NK-92 (cell line): ENCODE measurements around the gene DDX25.

ENCODE experiments used
- DNase-seq: peaks from one replicate; lab custom pipeline; 2025; ENCODE audit not compliant: unreplicated experiment; lab: John Stamatoyannopoulos, UW

The DDX25 gene

DNA sequence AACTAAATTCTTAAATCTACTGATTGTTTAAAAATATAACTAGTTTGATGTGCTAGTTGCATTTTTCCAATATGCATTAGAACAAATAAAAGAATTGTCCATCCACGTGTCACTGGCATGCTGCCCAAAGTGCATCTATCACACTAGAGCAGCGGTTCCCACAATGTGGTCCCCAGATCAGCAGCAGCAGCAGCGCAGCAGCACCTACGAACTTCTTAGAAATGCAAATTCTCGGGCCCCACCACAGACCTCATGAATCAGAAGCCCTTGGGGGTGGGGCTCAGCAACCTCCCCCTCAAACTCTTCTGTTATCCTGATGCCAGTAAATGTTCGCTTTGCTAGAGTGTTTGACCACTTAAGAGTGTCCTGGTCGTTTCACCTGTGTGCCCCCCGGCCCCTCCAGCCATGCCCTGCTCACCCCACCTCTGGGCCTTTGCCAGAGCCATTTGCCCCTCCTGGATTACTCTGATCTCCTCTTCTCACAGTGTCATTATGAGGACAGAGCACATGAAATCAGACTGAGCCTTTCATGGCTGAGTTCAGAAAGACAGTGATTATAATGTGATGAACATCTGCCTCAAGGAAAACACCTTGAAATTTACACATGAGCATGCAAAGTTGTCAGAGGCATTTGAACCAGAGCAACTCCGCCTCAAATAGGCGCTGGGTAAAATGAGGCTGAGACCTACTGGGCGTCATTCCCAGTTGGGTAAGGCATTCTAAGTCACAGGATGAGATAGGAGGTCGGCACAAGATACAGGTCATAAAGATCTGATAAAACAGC, 28.9 kb downstream of the DDX25 start:
- DNase-seq, result no peak

DNA sequence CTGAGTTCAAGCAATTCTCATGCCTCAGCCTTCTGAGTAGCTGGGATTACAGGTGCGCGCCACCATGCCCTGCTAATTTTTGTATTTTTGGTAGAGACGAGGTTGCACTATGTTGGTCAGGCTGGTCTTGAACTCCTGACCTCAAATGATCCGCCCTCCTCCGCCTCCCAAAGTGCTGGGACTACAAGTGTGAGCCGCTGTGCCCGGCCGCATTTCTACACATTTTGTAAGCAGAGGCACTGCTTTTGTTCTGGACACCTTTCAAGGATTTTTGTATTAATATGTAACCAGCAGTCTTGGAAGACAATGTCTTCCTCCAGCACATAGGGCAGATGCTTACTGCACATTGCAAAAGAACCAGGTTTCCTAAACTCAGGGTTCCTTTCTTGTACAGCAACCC, 30.2 kb downstream of the DDX25 start:
- DNase-seq, result no peak

DNA sequence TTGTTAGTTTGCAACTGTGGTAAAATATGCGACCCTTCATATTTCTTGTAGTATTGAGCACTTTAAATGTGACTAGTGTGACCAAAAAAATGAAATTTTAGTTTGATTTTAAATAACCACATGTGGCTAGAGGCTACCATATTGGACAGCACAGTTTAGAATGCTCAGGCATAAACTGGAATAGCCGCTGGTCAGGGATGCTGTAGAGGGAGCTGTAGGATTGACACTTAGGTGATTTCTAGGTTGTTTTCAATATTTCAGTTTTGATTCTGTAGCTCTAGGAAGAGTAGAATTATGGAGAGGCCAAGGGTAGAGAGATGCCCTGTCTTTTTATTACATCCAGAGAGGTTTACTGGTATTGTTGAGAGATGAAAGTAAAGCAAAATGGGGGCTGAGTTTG, 30.7 kb downstream of the DDX25 start:
- no peak for DNase-seq

DNA sequence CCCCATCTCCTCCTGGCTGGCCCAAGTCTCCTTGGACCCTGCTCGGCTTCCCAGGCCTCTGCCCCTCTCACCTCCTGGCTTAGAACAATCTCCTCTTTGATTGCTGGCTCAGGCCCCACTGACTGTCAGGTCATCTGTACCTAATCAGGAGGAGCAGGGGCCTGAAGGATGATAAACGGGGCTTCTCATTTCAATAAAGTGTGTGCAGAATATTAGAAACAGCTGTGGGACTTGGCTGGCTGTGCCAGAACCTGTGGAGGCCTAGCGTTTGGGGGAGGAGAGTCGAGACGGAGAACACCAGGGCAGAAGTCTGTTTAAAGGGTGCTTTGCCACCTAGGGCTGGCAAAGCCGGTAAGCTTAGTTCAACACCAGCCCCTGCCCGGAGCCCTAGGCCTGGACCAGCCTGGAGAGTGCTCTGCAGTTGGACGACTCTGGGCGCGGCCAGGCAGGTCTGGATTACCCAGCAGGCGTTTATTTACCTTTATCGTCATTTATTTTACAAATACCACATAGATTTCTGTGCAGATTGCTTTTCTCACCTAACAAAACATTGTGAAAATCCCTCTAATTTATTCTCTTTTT, 31.4 kb downstream of the DDX25 start:
- DNase-seq, result no peak

DNA sequence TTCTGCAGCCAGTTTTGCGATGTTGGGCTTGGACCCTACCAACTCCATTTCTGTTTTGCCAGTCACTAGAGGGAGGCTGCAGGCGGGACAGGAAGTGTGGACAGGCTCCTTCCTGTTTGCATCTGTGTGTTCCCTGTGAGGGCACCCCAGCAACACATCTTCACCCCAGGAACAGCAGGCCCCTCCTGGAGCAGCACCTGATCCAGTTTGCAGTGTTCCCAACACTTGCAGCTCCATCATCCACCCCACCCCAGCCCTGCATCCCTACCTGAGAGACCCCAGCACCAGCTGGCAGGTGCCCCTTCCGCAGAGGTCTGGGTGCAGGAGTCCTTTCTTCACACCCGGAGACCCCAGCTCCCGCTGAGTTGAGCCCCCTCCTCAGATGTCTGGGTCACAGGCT, 34.1 kb downstream of the DDX25 start:
- no peak for DNase-seq

DNA sequence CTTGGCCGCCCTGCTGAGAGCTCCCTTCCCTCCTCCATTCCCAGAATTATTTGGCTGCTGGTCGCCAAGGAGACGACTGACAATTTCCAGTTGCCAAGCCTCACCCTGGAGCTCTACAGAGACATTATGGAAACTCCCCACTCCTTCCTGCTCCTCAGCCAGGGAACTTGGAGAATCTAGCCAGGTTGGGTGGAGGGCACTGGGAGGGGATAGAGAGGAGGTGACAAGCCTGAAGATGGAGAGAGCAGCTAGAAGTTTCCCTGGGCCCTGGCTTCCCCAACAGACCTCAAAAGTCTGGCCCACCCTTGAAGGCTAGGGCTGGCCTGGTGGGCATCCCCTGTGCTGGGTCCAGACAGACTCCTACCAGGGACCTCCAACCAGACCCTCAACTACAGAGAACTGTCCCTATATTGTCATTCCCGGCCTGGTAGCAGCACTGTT, 34.8 kb downstream of the DDX25 start:
- DNase-seq, result no peak

DNA sequence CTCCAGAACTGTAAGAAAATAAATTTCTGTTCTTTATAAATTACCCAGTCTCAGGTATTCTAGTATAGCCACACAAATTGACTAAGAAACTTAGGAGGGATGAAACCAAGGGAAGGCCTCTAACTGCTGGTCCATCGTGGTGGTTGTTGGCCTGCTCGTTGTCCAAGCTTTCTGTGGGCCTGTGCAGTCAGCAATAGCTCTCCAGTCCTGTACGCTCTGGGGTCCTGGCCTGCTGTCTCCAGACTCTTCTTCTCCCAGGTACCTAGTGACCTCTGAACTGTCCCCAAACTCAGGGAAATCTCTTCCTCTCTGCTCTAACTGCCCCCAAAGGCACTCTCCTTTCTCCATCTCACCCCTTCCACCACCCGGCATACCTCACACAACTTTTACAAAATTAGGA, 35.8 kb downstream of the DDX25 start:
- DNase-seq, result no peak

DNA sequence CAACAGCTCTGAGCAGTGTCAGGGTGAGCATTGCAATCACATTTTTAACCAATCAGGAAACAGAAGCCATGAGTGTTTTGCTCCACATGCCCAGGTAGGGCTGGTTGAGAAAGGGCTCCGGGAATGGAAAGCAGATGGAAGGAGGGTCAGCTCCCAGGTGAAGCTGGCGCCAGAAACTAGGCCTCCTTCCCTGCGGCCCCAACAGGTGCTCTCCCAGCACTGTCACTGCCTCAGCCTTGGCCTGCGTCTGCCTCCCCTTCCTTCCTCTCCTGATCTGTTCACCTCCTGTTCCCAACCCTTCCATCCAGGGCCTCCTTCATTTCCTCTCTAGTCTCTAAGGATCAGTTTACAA, 36.9 kb downstream of the DDX25 start:
- DNase-seq, result no peak

DNA sequence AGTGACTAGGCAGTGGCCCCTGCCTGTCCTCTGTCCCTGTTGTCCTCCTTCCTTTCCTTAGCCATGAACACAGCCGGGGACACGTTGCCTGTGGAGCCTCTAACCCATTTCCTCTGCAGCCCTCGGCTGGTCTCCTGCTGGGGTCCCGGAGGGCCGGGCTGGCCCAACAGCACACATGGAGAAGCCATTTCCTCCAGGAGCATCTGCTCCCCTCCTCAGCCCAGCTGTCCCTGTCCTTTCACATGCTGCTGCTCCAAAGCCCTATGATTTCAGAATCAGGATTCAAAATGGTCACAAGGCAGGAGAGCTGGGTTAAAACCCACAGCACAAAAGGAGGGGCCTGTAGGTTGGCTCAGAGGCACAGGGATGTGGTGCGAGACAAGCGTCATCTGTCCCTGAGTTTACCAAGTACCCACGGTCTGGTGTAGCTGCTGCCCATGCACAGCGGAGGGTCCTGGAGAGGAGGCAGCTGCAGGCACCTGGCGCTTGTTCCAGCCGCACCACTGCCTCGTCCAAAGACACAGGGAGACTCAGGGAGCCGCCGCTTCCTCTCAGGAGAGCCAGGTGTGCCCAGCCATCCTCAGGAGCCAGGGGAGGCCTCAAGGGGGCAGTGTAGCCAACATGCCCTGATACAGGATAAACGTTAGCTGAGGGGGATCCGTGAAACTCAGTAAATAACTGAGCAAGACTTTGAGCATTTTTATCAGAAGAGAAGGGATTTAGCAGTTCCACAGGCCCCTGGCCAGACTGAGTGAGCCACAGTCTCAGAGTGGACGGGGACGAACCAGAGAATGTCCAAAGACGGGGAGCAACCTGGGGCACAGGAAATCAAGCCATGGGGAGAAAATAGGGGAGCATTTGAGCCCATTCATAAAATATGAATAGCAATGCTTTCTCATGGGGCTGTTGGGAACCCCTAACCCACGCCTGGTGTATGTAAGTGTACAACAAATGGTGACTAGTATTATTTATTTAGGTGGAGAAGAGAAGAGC, 37.6 kb downstream of the DDX25 start:
- no peak for DNase-seq

DNA sequence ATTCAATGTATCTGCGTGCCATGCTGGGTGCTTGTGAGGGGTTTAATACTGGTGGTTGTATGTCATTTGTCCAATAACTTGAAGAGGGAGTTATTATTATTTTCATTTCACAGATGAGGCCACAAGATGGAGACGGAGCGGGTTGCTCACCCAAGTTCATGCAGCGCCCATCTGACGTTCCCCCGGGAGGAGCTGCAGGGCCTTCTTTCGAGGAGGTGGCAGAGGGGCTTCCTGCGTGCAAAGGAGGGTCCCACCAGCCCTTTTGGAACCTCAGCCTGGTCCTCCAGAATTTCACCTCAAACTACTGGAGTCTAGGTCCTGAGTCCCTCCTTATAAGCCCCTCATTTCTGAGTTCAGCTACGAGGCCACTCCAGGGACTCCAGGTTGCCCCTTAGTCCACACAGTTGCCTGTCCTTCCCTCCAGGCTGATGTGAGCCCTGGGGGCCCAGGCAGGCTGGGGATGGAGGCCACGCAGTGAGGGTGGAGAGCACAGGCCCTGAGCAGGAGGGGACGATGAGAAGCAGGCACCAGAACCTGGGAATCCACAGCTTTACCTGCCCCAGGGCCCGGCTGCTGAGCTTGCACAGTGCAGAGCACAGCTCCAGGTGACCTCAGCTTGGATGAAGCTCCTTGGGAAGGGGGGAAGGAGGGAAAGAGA, 38.6 kb downstream of the DDX25 start:
- DNase-seq, result no peak

DNA sequence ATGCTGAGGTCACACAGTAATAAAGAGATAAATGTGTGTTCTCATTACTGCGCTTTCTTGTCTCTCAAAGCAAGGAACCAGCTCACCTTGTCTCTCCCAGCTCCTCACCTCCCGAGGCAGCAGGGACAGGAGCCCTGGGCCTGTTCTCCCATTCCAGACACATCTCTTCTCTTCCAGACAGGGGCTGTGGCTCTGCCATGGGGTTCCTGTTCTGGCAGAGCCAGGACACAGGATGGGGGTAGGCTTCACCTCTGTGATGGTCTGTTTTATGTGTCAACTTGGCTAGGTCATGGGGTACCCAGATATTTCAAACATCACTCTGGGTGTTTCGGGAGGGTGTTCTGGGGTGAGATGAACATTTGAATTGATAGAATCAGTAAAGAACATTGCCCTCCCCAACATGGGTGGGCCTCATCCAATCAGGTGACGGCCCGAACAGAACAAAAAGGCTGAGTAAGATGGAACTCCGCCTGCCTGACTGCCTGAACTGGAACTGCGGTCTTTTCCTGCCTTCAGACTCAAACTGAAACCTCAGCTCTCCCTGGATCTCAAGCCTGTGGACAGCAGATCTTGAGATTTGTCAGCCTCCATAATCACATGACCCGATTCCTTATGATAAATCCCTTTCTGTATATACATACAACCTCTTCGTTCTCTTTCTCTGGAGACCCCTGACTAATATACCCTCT, 39.5 kb downstream of the DDX25 start:
- no peak for DNase-seq

DNA sequence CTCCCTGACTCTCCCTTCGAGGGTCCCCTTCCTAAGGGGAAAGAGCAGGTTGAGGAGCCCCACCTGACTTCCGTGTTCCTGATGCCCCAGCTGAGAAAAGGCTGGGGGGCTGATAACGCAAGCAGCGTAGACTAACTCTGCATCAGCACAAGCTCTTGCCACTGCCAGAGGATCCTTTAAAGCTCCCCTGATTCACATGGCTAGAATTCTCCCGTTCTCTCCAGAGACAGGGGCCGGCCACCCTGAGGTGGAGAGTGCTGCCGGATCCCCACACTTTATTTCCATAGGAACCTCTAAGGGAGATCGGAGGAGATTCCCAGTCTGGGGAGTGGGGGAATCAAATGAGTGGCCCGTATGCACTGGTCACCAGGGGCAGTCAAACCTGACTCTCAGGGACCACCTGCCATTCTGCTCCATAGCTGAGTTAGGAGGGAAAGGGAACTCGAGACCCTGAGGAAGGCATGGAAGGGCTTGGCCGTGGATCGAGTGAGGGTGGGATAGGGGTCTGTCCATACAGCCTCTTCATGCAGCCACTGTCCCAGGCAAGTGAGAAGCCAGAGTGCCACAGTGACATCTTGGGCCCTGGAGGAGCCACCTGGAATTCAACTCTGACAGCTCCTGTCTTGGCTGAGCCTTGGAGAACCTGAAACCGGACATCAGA, 40.2 kb downstream of the DDX25 start:
- DNase-seq, result no peak

DNA sequence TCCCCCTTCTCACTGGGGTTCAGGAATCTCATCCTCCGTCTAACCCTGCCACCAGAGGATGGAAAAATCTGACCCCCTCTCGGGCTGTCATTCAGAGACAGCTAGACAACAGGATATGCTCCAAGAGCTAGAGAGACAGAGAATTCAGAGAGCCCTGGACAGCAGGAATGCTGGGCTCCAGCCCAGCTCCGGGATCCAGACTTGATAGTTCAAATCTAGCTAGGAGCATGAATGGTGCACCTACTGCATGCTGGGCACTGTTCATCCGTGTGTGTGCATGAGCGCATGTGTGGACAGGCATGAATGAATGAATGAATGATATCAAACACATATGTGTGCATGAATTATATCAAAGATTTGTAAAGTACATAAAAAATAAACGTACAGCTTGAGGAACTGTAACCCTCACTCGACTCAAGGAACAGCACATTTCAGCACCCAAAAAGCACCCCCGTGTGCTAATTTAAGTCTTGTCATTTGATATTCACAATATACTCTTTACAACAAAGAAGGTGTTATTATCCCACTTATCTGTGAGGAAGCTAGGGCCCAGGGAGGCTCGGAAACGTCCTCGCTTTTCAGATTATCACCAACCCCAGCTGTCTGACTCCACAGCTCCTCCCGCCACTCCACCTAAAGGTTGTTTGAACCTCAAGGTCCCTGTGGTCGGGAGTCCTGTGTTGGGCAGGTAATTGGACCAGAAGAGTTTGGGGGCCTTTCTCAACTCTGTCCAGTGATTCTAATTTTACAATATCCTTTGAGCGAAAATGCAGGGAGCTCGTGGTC, 40.9 kb downstream of the DDX25 start:
- no peak for DNase-seq

DNA sequence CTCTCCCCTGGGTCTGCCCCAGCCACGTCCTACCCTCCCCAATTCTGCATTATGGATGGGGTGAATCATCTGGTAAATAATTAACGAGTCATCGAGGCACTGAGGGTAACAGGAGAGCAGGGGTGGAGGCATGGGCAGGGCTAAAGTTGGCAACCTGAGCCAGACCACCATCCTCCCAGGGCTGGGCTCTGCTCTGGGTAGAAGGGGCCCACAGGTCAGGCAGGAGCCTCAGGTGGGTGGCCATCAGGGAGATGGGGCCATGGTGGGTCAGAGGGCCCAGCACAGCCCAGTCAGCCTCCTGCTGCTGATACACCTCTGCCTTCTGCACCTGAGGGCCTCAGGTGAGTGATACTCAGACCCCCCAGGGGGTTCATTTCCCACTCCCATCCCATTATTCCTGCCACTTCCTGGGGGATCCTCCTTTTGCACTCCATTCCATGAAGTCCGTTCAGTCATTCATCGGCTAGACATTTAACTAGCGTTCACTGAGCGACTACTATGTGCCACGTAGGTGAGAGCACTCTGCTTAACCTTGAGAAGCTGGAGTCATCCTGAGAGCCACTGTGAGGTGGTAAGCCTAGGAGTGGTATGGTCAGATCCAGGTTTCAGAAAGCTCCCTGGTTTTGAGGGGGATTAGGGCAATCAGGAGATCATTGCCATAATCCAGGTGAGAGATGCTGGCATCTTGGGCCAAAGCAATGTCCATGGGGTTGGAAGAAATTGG, 41.7 kb downstream of the DDX25 start, which contains the start of gene VSIG10L2:
TSS of gene VSIG10L2 (plus strand) at position 248 of the 724 bp plus-strand sequence. CDS start at position 260, 12 bp downstream.
- no peak for DNase-seq

DNA sequence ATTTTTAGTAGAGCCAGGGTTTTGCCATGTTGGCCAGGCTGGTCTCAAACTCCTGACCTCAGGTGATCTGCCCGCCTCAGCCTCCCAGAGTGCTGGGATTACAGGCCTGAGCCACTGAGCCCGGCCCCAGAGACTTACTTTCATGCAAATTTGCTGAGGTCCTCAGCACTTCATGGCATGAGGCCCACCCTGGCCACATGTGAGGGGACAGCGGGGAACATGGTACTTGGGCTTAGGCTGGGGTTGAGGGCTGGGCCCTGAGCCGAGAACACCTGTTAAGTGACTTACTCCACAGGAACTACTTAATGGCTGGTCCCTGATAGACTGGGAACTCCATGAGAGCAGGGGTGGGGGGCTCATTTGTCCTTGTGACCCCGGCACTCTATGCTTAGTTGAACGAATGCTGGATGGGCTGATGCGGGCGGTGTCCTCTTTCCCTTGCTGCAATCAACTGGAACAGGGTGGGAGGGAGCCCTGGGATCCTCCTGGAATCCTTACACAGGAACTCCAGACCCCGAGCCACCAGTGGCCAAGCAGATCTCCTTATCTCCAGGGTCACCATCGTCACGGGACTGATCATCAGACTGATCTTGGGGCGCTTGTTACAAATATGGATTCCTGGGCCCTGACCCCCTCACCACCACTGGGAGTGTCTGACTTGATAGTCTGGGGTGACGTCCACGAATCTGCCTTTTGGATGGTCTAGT, 42.6 kb downstream of the DDX25 start:
- DNase-seq, result no peak

DNA sequence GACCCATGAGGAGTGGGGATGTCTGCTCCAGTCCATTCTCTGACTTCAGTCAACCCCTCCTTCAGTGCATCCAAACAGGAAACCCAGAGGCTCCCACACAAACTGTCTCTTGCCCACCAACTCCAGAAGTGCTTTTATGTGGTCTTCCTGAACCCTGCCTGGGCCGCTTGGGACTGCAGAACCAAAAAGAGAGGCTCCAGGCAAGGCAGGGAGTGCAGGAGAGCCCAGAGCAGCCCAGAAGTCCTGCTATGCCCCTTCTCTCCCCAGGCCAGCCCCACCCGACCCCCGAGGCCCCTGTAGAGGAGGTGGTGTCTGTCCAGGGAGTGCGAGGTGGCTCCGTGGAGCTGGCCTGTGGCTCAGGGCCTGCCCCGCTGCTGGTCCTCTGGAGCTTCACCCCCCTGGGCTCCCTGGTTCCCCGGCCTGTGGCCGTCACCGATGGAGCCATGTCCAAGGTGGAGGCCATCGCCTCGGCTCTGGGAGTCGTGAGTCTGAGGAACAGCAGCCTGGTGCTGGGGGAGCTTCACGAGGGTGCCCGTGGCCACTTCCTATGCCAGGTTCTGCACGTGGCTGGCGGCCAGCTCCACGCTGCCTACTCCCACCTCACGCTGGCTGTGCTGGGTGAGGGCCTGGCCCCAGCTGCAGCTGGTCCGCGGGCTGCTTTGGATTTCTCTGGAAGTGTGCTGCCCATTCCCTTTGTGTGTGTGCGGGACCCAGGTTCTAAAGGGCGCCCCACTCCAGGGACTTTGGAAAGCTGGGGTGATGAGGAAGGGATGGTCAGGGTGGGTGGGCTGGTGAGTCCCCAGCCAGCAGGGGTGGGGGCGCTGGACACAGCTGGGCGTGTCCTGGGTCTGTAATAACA, 43.3 kb downstream of the DDX25 start:
- no peak for DNase-seq
